Neural crest cell (in vitro differentiated cells): ENCODE measurements around the gene PIK3R1. TPM values are rescaled to one million over a fixed set of nuclear protein-coding genes. Genes with fewer than 3 reads are reported as not detected.

Source experiments
- DNase-seq: peaks from one replicate; pipeline ENCODE4 v3.0.0; 2021; ENCODE audit warnings: low read depth, mixed read lengths, low spot score
- H3K27ac Mint-ChIP-seq: one replicate; pipeline ENCODE4 v1.8.0; 2021; ENCODE audit warnings: mild to moderate bottlenecking, mixed read lengths; ENCODE audit not compliant: unreplicated experiment
- H3K27me3 Mint-ChIP-seq: 2 replicates; pipeline ENCODE4 v1.8.0; 2021; ENCODE audit warnings: low read depth, mild to moderate bottlenecking, mixed read lengths
- H3K36me3 Mint-ChIP-seq: 2 replicates; pipeline ENCODE4 v1.8.0; 2021; ENCODE audit warnings: low read depth, mild to moderate bottlenecking, mixed read lengths
- H3K4me1 Mint-ChIP-seq: 2 replicates; pipeline ENCODE4 v1.8.0; 2021; ENCODE audit warnings: mixed read lengths
- H3K4me3 Mint-ChIP-seq: one replicate; pipeline ENCODE4 v1.8.0; 2021; ENCODE audit warnings: mild to moderate bottlenecking, mixed read lengths
- H3K9me3 Mint-ChIP-seq: 2 replicates; pipeline ENCODE4 v1.8.0; 2021; ENCODE audit warnings: mixed read lengths
- total RNA-seq: library from RNA; stranded (reverse); gene quantifications from 2 replicates; pipeline ENCODE4 v1.2.1, GENCODE V29; 2021
- TF ChIP-seq, protein P1 (sequence below): fragments of 200-600 bp; sonication (generic); conservative IDR thresholded peaks from 2 replicates; pipeline ENCODE4 v1.5.0; 2021; ENCODE audit warnings: antibody characterized with exemption, mild to moderate bottlenecking

The PIK3R1 gene
- total RNA-seq, 1 donor from 2014 or later: 59.9 TPM

DNA sequence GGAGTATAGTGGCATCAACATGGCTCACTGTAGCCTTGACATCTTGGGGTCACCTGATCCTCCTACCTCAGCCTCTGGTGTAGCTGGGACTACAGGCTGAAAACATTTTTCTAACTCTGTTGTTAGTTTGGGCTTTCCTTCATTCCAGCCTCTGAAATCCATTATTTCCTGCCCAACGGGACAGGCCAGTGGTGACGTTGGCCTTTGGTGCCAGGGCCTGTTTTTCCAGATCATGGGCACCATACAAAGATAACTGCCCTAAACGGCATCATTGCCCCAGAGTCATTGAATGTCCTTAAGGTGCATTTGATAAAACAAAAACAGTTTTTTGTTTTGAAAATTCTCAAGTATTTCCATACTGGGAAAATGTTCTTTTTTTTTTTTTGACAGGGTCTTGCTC lies 32.1 kb downstream of the PIK3R1 start:
- TF ChIP-seq, protein P1, sequence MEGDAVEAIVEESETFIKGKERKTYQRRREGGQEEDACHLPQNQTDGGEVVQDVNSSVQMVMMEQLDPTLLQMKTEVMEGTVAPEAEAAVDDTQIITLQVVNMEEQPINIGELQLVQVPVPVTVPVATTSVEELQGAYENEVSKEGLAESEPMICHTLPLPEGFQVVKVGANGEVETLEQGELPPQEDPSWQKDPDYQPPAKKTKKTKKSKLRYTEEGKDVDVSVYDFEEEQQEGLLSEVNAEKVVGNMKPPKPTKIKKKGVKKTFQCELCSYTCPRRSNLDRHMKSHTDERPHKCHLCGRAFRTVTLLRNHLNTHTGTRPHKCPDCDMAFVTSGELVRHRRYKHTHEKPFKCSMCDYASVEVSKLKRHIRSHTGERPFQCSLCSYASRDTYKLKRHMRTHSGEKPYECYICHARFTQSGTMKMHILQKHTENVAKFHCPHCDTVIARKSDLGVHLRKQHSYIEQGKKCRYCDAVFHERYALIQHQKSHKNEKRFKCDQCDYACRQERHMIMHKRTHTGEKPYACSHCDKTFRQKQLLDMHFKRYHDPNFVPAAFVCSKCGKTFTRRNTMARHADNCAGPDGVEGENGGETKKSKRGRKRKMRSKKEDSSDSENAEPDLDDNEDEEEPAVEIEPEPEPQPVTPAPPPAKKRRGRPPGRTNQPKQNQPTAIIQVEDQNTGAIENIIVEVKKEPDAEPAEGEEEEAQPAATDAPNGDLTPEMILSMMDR: no peak
- H3K4me1 Mint-ChIP-seq: peaks cover 77% of the 10 kb centered on the region
- no peaks in the 10 kb centered on the region for H3K9me3 Mint-ChIP-seq
- peaks cover 4% of the 10 kb centered on the region for H3K36me3 Mint-ChIP-seq
- no peak for DNase-seq
- no peak overlapping the region for H3K27ac Mint-ChIP-seq
- no peak overlapping the region for H3K4me3 Mint-ChIP-seq
- H3K27me3 Mint-ChIP-seq: no peaks in the 10 kb centered on the region

DNA sequence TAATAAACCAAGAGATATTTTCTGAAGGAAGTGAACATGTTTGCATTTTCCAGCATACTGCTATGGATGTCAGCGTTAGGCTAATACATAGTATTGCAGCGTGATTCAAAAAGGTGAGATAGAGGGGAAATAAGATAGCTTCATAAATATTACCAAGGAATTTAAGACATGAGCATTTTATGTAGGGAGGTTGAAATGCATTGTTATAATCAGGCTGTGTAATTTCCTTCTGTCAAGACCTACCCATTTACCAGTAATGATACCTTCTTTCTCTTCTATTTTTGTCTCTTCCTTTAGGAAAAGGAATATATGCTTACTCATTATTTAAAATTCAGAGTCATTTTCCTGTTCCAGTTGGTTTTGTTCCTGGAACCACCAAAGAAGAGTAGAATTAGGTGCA lies 33.3 kb downstream of the PIK3R1 start:
- Mint-ChIP-seq H3K4me1 (peaks cover 72% of the 10 kb centered on the region), H3K36me3 (peaks cover 4% of the 10 kb centered on the region), H3K27me3 (no peaks in the 10 kb centered on the region), H3K27ac (no peak overlapping the region), H3K4me3 (no peak overlapping the region), H3K9me3 (no peaks in the 10 kb centered on the region)
- no peak for DNase-seq
- TF ChIP-seq, protein P1: no peak

GRCh38 chr5:68249520-68249919 lies 34.0 kb downstream of the PIK3R1 start:
- peaks cover 73% of the 10 kb centered on the region for H3K4me1 Mint-ChIP-seq
- no peaks in the 10 kb centered on the region for H3K9me3 Mint-ChIP-seq
- no peaks in the 10 kb centered on the region for H3K27me3 Mint-ChIP-seq
- H3K36me3 Mint-ChIP-seq: peaks cover 4% of the 10 kb centered on the region
- no peak overlapping the region for H3K4me3 Mint-ChIP-seq
- no peak for DNase-seq
- TF ChIP-seq, protein P1: no peak
- H3K27ac Mint-ChIP-seq: no peak overlapping the region

DNA sequence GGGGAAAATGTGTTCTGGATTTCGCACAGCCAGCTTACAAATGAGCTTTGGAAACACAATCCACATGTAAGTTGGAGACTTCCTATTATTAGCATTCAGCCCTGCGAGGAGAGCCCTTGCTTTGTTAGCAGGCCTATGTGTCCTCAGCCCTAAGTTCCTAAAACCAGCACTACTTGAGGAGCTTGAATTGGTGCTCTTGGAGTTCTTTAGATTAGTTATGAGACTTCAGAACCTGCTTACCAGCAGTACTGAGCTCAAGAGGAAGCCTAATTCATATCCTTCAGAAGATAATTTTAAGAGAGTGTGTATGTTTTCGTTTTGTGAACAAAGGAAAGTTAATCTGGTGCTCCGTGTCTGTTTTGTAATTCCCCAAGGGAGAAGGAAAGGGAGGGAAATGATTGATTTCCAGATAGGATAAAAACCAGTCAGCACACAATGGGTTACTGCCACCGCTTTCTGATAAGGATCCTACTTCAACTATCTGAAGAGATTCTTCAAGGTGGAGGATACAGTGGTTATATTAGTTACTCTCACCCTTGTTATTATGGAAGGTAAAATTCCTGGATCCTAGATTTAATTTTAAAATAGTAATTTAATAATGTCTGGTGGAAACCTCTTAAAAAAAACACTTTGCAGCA lies 35.2 kb downstream of the PIK3R1 start:
- H3K9me3 Mint-ChIP-seq: no peaks in the 10 kb centered on the region
- H3K27me3 Mint-ChIP-seq: no peaks in the 10 kb centered on the region
- peaks cover 4% of the 10 kb centered on the region for H3K36me3 Mint-ChIP-seq
- H3K27ac Mint-ChIP-seq: peak overlapping the region; percentile 95
- peak overlapping the region; percentile 35 for H3K4me3 Mint-ChIP-seq
- TF ChIP-seq, protein P1: no peak
- peaks cover 73% of the 10 kb centered on the region for H3K4me1 Mint-ChIP-seq
- no peak for DNase-seq

- Mint-ChIP-seq H3K27me3 (no peaks in the 10 kb centered on the region), H3K4me3 (no peak overlapping the region), H3K27ac (peak overlapping the region; percentile 47), H3K36me3 (peaks cover 4% of the 10 kb centered on the region), H3K4me1 (peaks cover 71% of the 10 kb centered on the region), H3K9me3 (no peaks in the 10 kb centered on the region)
- TF ChIP-seq, protein P1: no peak
- no peak for DNase-seq
These were observed 35.8 kb downstream of the PIK3R1 start for GRCh38 chr5:68251386-68251785.
